Mesendoderm (in vitro differentiated cells): ENCODE results near the gene CCNYL1.

ENCODE experiments used
- DNase-seq: peaks from one replicate; pipeline ENCODE4 v3.0.0; 2013
- H2AK5ac ChIP-seq: 2 replicates; pipeline ENCODE4 v1.6.1; 2013; ENCODE audit warnings: low read length, inconsistent platforms
- H2BK120ac ChIP-seq: 2 replicates; pipeline ENCODE4 v1.6.1; 2013; ENCODE audit warnings: low read depth, mild to moderate bottlenecking, low read length, moderate library complexity, mixed read lengths
- H2BK15ac ChIP-seq: replicated peaks from 2 replicates; pipeline ENCODE4 v1.6.1; 2013; ENCODE audit warnings: low read depth, mild to moderate bottlenecking, moderate library complexity
- H2BK5ac ChIP-seq: 2 replicates; pipeline ENCODE4 v1.6.1; 2013; ENCODE audit warnings: low read length, inconsistent platforms
- H3K18ac ChIP-seq: 2 replicates; pipeline ENCODE4 v1.6.1; 2013; ENCODE audit warnings: mild to moderate bottlenecking, low read length, mixed read lengths
- H3K23ac ChIP-seq: one replicate; pipeline ENCODE4 v1.6.1; 2013; ENCODE audit warnings: low read length
- H3K27ac ChIP-seq: 2 replicates; pipeline ENCODE4 v1.5.1; 2013; ENCODE audit warnings: low read depth, mild to moderate bottlenecking, inconsistent platforms, low read length, moderate library complexity
- H3K27me3 ChIP-seq: 2 replicates; pipeline ENCODE4 v1.6.1; 2013; ENCODE audit warnings: low read length, control low read depth, mild to moderate bottlenecking, inconsistent platforms; ENCODE audit not compliant: insufficient read depth, poor library complexity
- H3K36me3 ChIP-seq: 2 replicates; pipeline ENCODE4 v1.6.1; 2013; ENCODE audit warnings: low read length, inconsistent platforms; ENCODE audit not compliant: control insufficient read depth, insufficient read depth
- H3K4ac ChIP-seq: one replicate; pipeline ENCODE4 v1.6.1; 2013; ENCODE audit warnings: low read depth, mild to moderate bottlenecking, low read length, moderate library complexity
- H3K4me1 ChIP-seq: 2 replicates; pipeline ENCODE4 v1.6.1; 2013; ENCODE audit warnings: low read depth, low read length, inconsistent platforms; ENCODE audit not compliant: control insufficient read depth
- H3K4me2 ChIP-seq: 2 replicates; pipeline ENCODE4 v1.6.1; 2013; ENCODE audit warnings: low read length
- H3K4me3 ChIP-seq: 2 replicates; pipeline ENCODE4 v1.5.1; 2013; ENCODE audit warnings: mild to moderate bottlenecking, low read length
- H3K56ac ChIP-seq: one replicate; pipeline ENCODE4 v1.6.1; 2013; ENCODE audit warnings: low read length
- H3K79me1 ChIP-seq: 2 replicates; pipeline ENCODE4 v1.6.1; 2013; ENCODE audit warnings: low read length, inconsistent platforms
- H3K79me2 ChIP-seq: 2 replicates; pipeline ENCODE4 v1.6.1; 2013; ENCODE audit warnings: mild to moderate bottlenecking, low read length; ENCODE audit not compliant: control insufficient read depth, insufficient read depth
- H3K9ac ChIP-seq: 2 replicates; pipeline ENCODE4 v1.6.1; 2013; ENCODE audit warnings: low read length, inconsistent platforms
- H4K5ac ChIP-seq: one replicate; pipeline ENCODE4 v1.6.1; 2013; ENCODE audit warnings: low read length
- H4K8ac ChIP-seq: one replicate; pipeline ENCODE4 v1.6.1; 2013; ENCODE audit warnings: low read depth, mild to moderate bottlenecking, control low read depth, low read length, moderate library complexity
- WGBS: extraction: QIAGEN DNeasy Blood & Tissue Kit; methylation state at CpG from one replicate; pipeline ENCODE4 v1.1.7; 2013; ENCODE audit warnings: low lambda C conversion rate, missing lambda C conversion rate; ENCODE audit not compliant: insufficient coverage; ENCODE audit errors: extremely low coverage; 5-methylcytosine and 5-hydroxymethylcytosine counted together

The CCNYL1 gene

DNA sequence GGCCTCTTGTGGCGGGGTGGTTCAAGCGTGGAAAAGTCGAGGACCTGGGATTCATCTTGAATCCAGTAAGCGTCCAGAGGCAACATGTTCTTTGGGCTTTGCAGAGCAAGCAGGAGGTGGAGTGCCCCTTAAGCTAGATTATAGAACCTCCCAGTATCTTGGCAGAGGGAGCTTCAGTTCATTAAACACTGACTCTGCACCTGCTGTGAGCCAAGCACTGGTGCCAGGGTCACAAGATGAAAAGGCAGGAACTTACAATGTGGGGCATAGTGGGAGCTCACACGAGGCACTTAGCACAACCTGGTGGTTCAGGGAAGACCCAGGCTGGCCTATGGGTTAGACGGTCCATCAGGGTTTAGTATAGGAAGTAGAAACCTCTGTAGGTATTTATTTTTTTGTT, 65.7 kb downstream of the CCNYL1 start:
- H3K4me3 ChIP-seq, result no peak overlapping the region

DNA sequence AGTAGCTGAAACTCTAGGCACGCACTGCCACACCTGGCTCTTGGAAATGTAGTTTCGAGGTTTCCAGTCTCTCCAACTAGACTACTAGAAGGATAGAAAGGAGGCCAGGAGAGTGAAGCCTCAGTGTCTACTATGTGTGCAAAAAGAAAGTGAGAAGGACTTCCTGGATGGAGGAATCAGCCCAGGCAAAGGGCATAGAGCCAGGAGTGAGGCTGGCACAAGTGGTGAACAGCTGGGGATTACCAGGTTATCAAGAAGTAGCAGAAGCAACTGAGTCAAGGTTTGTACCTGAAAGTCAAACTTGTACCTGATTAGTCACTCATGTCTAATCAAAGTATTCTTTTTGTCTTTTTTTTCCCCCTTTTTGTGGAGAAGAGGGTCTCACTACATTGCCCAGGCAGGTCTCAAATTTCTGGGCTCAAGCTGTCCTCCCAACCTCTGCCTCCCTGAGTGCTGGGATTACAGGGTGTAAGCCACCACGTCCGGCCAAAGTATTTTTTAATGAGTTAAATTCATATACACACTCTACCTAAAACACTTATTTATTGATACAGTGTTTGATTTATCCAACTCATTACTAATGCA, 67.0 kb downstream of the CCNYL1 start:
- no peaks in the 10 kb centered on the region for H3K36me3 ChIP-seq
- no peak overlapping the region for H4K5ac ChIP-seq
- no peaks in the 10 kb centered on the region for H3K79me1 ChIP-seq
- H3K79me2 ChIP-seq, result no peaks in the 10 kb centered on the region
- WGBS, result no CpG with 5 or more reads among the region's 4 CpGs
- H4K8ac ChIP-seq, result no peak overlapping the region
- no peak for DNase-seq
- no peaks in the 10 kb centered on the region for H3K27me3 ChIP-seq
- no peak overlapping the region for H2AK5ac ChIP-seq
- H3K4ac ChIP-seq, result no peak overlapping the region
- peaks cover 2% of the 10 kb centered on the region for H3K4me1 ChIP-seq
- H3K56ac ChIP-seq, result no peak overlapping the region
- H3K9ac ChIP-seq, result no peak overlapping the region
- H3K23ac ChIP-seq, result no peak overlapping the region
- no peak overlapping the region for H3K4me3 ChIP-seq
- no peak overlapping the region for H3K27ac ChIP-seq
- no peak overlapping the region for H3K4me2 ChIP-seq
- H2BK5ac ChIP-seq, result no peak overlapping the region
- H3K18ac ChIP-seq, result no peak overlapping the region
- H2BK120ac ChIP-seq, result no peak overlapping the region
- H2BK15ac ChIP-seq, result no peak overlapping the region

More for the DNA sequence above, 65.7 kb downstream of the CCNYL1 start:
- H4K5ac ChIP-seq, result no peak overlapping the region
- H3K9ac ChIP-seq, result no peak overlapping the region
- H2AK5ac ChIP-seq, result no peak overlapping the region
- no peak overlapping the region for H3K18ac ChIP-seq
- H3K23ac ChIP-seq, result no peak overlapping the region
- H3K79me1 ChIP-seq, result no peaks in the 10 kb centered on the region
- no peak overlapping the region for H4K8ac ChIP-seq
- no peak overlapping the region for H3K27ac ChIP-seq
- H2BK15ac ChIP-seq, result no peak overlapping the region
- no peak overlapping the region for H3K4ac ChIP-seq
- H2BK5ac ChIP-seq, result no peak overlapping the region
- no peak for DNase-seq
- H3K36me3 ChIP-seq, result no peaks in the 10 kb centered on the region
- peaks cover 2% of the 10 kb centered on the region for H3K4me1 ChIP-seq
- no peak overlapping the region for H3K56ac ChIP-seq
- H3K27me3 ChIP-seq, result no peaks in the 10 kb centered on the region
- no peaks in the 10 kb centered on the region for H3K79me2 ChIP-seq
- no peak overlapping the region for H2BK120ac ChIP-seq
- H3K4me2 ChIP-seq, result no peak overlapping the region
- WGBS, result no CpG with 5 or more reads among the region's 6 CpGs

DNA sequence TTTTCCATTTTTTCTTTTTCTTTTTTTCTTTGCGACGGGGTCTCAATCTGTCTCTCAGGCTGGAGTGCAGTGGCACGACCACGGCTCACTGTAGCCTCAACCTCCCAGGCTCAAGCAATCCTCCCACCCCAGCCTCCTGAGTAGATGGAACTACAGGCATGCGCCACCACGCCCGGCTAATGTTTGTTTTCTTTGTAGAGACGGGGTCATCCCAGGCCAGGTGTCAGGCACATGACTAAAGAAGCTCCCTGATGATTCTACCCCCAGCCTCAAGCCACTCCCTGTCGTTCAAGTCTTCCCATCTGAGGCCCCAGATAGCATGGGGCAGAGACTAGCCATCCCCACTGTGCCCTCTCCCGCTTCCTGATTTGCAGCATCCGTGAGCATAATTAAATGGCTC, 68.1 kb downstream of the CCNYL1 start:
- no peak overlapping the region for H3K27ac ChIP-seq
- no CpG with 5 or more reads among the region's 11 CpGs for WGBS
- H2BK15ac ChIP-seq, result no peak overlapping the region
- no peak overlapping the region for H3K23ac ChIP-seq
- no peak overlapping the region for H3K4ac ChIP-seq
- no peak overlapping the region for H4K8ac ChIP-seq
- H3K36me3 ChIP-seq, result no peaks in the 10 kb centered on the region
- no peak overlapping the region for H2AK5ac ChIP-seq
- no peak for DNase-seq
- no peaks in the 10 kb centered on the region for H3K79me2 ChIP-seq
- no peak overlapping the region for H2BK5ac ChIP-seq
- peaks cover 2% of the 10 kb centered on the region for H3K4me1 ChIP-seq
- H2BK120ac ChIP-seq, result no peak overlapping the region
- no peak overlapping the region for H3K9ac ChIP-seq
- no peak overlapping the region for H3K18ac ChIP-seq
- no peak overlapping the region for H4K5ac ChIP-seq
- H3K56ac ChIP-seq, result no peak overlapping the region
- no peak overlapping the region for H3K4me2 ChIP-seq
- no peaks in the 10 kb centered on the region for H3K27me3 ChIP-seq
- no peaks in the 10 kb centered on the region for H3K79me1 ChIP-seq
- H3K4me3 ChIP-seq, result no peak overlapping the region

DNA sequence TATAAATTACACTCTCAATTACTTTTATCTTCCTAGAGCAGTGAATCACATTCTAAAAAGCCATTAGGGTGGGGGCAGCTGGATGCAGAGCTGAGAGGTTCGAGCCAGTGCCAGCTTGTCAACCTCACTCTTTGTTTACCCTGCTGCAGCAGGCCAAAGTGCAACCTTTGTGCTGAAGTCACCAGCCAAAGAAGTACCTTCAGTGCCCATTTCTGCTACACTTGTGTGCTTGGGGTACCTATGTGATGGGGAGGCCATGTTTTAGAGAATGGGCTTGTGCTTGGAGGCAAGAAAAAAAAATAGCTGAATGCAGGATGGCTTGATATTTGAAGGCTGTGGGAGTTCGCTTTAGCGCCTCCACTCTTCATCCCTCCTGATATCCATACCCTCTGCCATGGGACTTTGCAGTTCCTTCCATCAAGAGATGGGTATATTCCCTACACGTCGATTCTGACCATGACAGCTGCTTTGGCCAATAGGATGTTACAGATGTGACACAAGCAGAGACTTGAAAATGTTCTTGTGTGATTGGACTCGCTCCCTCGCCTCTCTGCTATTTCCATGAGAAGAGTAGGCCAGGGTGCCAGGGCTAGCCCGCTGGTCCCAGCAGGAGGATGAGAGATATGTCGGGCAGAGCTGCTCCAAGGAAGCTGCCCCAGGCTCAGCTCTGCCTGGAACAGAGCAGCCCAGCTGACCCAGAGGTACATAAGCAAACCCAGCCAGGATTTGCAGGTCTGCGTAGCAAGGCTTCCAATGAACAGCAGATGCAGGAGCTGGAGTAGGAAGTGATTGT, 71.0 kb downstream of the CCNYL1 start:
- Histone ChIP-seq H2BK120ac (no peak overlapping the region), H2BK5ac (no peak overlapping the region), H4K8ac (no peak overlapping the region), H3K23ac (no peak overlapping the region), H3K79me1 (no peaks in the 10 kb centered on the region), H3K4me2 (no peak overlapping the region), H3K27me3 (no peaks in the 10 kb centered on the region), H3K4me1 (peaks cover 2% of the 10 kb centered on the region), H3K9ac (no peak overlapping the region), H3K56ac (no peak overlapping the region), H2AK5ac (no peak overlapping the region), H4K5ac (no peak overlapping the region), H3K27ac (no peak overlapping the region), H3K4ac (no peak overlapping the region), H2BK15ac (no peak overlapping the region), H3K4me3 (no peak overlapping the region), H3K79me2 (no peaks in the 10 kb centered on the region), H3K18ac (no peak overlapping the region), H3K36me3 (no peaks in the 10 kb centered on the region)
- WGBS, result no CpG with 5 or more reads among the region's 10 CpGs
- DNase-seq, result no peak

DNA sequence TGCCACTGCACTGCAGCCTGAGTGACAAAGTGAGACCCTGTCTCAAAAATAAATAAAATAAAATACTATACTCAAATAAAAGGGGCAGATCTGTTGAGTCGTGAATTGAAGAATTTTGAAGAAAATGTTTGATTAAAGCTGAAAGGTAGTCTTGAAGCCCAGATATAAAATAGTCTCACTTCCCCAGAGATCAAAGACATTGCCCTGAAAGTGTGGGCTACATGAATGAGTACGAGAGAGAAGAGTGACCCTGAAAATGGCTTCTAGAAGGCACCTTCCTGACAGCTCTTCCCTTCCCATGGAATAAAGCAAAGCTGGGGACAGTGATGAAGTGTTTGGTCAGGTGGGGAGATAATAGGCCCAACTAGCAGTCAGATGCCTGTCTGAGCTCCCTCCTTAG, 72.1 kb downstream of the CCNYL1 start:
- Histone ChIP-seq H3K18ac (no peak overlapping the region), H3K4me1 (peaks cover 2% of the 10 kb centered on the region), H2BK5ac (no peak overlapping the region), H3K4me2 (no peak overlapping the region), H3K9ac (no peak overlapping the region), H3K79me2 (no peaks in the 10 kb centered on the region), H3K23ac (no peak overlapping the region), H3K27ac (no peak overlapping the region), H3K4me3 (no peak overlapping the region), H3K56ac (no peak overlapping the region), H2BK120ac (no peak overlapping the region), H2BK15ac (no peak overlapping the region), H3K36me3 (no peaks in the 10 kb centered on the region), H2AK5ac (no peak overlapping the region), H4K8ac (no peak overlapping the region), H3K79me1 (no peaks in the 10 kb centered on the region), H4K5ac (no peak overlapping the region), H3K27me3 (no peaks in the 10 kb centered on the region), H3K4ac (no peak overlapping the region)
- no peak for DNase-seq
- WGBS, result no CpG with 5 or more reads among the region's 2 CpGs
